GM23338 (cell line): Measurements from ENCODE around the gene AHNAK2. TPM values are rescaled to one million over a fixed set of nuclear protein-coding genes. Genes with fewer than 3 reads are reported as not detected.

Experiments
- ATAC-seq: fragments of 200-7000 bp; cut with Tn5 transposase; 3 replicates; pipeline ENCODE4 v1.9.1; 2020
- DNase-seq: peaks from one replicate; pipeline ENCODE4 v3.0.0-alpha.2; 2015; ENCODE audit warnings: low spot score
- H2AFZ ChIP-seq: fragments of 200-600 bp; sonication (generic); 2 replicates; pipeline ENCODE4 v1.8.0; 2016; ENCODE audit warnings: antibody characterized with exemption, mild to moderate bottlenecking, moderate library complexity
- H3F3A ChIP-seq: fragments of 200-600 bp; sonication (generic); replicated peaks from 2 replicates; pipeline ENCODE4 v1.8.0; 2017; ENCODE audit warnings: antibody characterized with exemption, mixed run types, low read depth
- H3K27ac ChIP-seq: fragments of 200-600 bp; sonication (generic); 2 replicates; pipeline ENCODE4 v1.6.1; 2016; ENCODE audit warnings: low read depth
- H3K27me3 ChIP-seq: fragments of 200-600 bp; sonication (generic); 2 replicates; pipeline ENCODE4 v1.8.0; 2016; ENCODE audit warnings: mild to moderate bottlenecking, mixed run types, moderate library complexity; ENCODE audit not compliant: insufficient read depth
- H3K36me3 ChIP-seq: fragments of 200-600 bp; sonication (generic); 2 replicates; pipeline ENCODE4 v1.8.0; 2016; ENCODE audit warnings: mild to moderate bottlenecking; ENCODE audit not compliant: insufficient read depth
- H3K4me1 ChIP-seq: fragments of 200-600 bp; sonication (generic); 2 replicates; pipeline ENCODE4 v1.8.0; 2016; ENCODE audit warnings: mild to moderate bottlenecking, moderate library complexity; ENCODE audit not compliant: insufficient read depth
- H3K4me2 ChIP-seq: fragments of 200-600 bp; sonication (generic); 2 replicates; pipeline ENCODE4 v1.7.1; 2017; ENCODE audit warnings: mixed run types
- H3K4me3 ChIP-seq: fragments of 200-600 bp; sonication (generic); 2 replicates; pipeline ENCODE4 v1.6.1; 2016; ENCODE audit warnings: mixed run types
- H3K79me2 ChIP-seq: fragments of 200-600 bp; sonication (generic); replicated peaks from 2 replicates; pipeline ENCODE4 v1.8.0; 2017; ENCODE audit warnings: mild to moderate bottlenecking; ENCODE audit not compliant: insufficient read depth
- H3K9me2 ChIP-seq: fragments of 200-600 bp; sonication (generic); 2 replicates; pipeline ENCODE4 v1.8.0; 2017; ENCODE audit not compliant: insufficient read depth
- H4K20me1 ChIP-seq: fragments of 200-600 bp; sonication (generic); replicated peaks from 2 replicates; pipeline ENCODE4 v1.8.0; 2017; ENCODE audit warnings: mild to moderate bottlenecking; ENCODE audit not compliant: insufficient read depth
- H3K27ac Mint-ChIP-seq: 2 replicates; pipeline ENCODE4 v1.8.0; 2020; ENCODE audit warnings: inconsistent platforms, mild to moderate bottlenecking, moderate library complexity, mixed read lengths
- H3K27me3 Mint-ChIP-seq: 3 replicates; pipeline ENCODE4 v1.8.0; 2022; ENCODE audit warnings: low read depth, mild to moderate bottlenecking, moderate library complexity, mixed read lengths, inconsistent platforms; ENCODE audit not compliant: insufficient read depth, poor library complexity
- H3K36me3 Mint-ChIP-seq: 3 replicates; pipeline ENCODE4 v1.8.0; 2021; ENCODE audit warnings: low read depth, mild to moderate bottlenecking, inconsistent platforms, moderate library complexity, mixed read lengths
- H3K4me1 Mint-ChIP-seq: 3 replicates; pipeline ENCODE4 v1.8.0; 2020; ENCODE audit warnings: mild to moderate bottlenecking, inconsistent platforms, mixed read lengths
- H3K4me3 Mint-ChIP-seq: 3 replicates; pipeline ENCODE4 v1.8.0; 2021; ENCODE audit warnings: moderate library complexity, mild to moderate bottlenecking, inconsistent platforms, mixed read lengths
- H3K9me3 Mint-ChIP-seq: 3 replicates; pipeline ENCODE4 v1.8.0; 2020; ENCODE audit warnings: moderate library complexity, mild to moderate bottlenecking, inconsistent platforms, mixed read lengths
- CREB1 ChIP-seq: fragments of 250-450 bp; sonication (Bioruptor Pico); IDR thresholded peaks from 2 replicates; pipeline ENCODE4 v1.5.0; 2020; ENCODE audit warnings: low read depth, mild to moderate bottlenecking, moderate library complexity
- CTCF ChIP-seq, 2 experiments: fragments of 200-600 bp in 1 of 2; sonication (generic) in 1 of 2; conservative IDR thresholded peaks; 2 replicates each; pipeline versions ENCODE4 v1.5.1 to v1.6.1; 2016 to 2017; ENCODE audit warnings: antibody characterized with exemption in 2 of 2, low read depth in 2 of 2, mild to moderate bottlenecking in 2 of 2, moderate library complexity in 1 of 2
- ETS1 ChIP-seq: IDR thresholded peaks from 2 replicates; pipeline ENCODE4 v1.6.1; 2016; ENCODE audit warnings: antibody characterized with exemption
- EZH2 ChIP-seq: fragments of 200-600 bp; sonication (generic); IDR thresholded peaks from one replicate; pipeline ENCODE4 v1.8.0; 2017; ENCODE audit warnings: antibody characterized with exemption, mild to moderate bottlenecking, low read depth; ENCODE audit not compliant: unreplicated experiment
- EZH2phosphoT487 ChIP-seq: fragments of 200-600 bp; sonication (generic); IDR thresholded peaks from one replicate; pipeline ENCODE4 v1.8.1; 2018; ENCODE audit warnings: antibody characterized with exemption; ENCODE audit not compliant: unreplicated experiment
- JUNB ChIP-seq: IDR thresholded peaks from one replicate; pipeline ENCODE4 v1.6.1; 2016; ENCODE audit warnings: antibody characterized with exemption; ENCODE audit not compliant: unreplicated experiment
- POLR2AphosphoS5 ChIP-seq: IDR thresholded peaks from 2 replicates; pipeline ENCODE4 v1.6.1; 2016; ENCODE audit warnings: antibody characterized with exemption, low read depth
- REST ChIP-seq: IDR thresholded peaks from one replicate; pipeline ENCODE4 v1.6.1; 2018; ENCODE audit warnings: antibody characterized with exemption; ENCODE audit not compliant: unreplicated experiment
- STAT1 ChIP-seq: IDR thresholded peaks from one replicate; pipeline ENCODE4 v1.6.1; 2016; ENCODE audit warnings: antibody characterized with exemption; ENCODE audit not compliant: unreplicated experiment
- ZNF331 ChIP-seq: fragments of 250-450 bp; sonication (Bioruptor Pico); IDR thresholded peaks from 2 replicates; pipeline ENCODE4 v1.5.0; 2020; ENCODE audit warnings: low read depth, mild to moderate bottlenecking, moderate library complexity
- polyA plus RNA-seq: library from polyadenylated mRNA; unstranded; fragments of >200 nt; fragmentation: Nextera tagmentation; extraction: Ambion mirVana; gene quantifications from 2 replicates; pipeline ENCODE4 v1.2.1, GENCODE V29; 2016
- total RNA-seq: library from RNA; depleted of rRNA; stranded (reverse); fragments of >200 nt; shearing (Covaris generic); gene quantifications from 2 replicates; pipeline ENCODE4 v1.2.3, GENCODE V29; 2014

Gene AHNAK2
- total and polyA plus RNA-seq, 2 experiments from 2014 or later, result 1.1 to 2.6 TPM

- no peaks in the 10 kb centered on the region for H3K27me3 ChIP-seq
- no peak overlapping the region for H3K27ac ChIP-seq
- no peaks in the 10 kb centered on the region for H3K4me1 ChIP-seq
- H4K20me1 ChIP-seq, result peaks cover 17% of the 10 kb centered on the region
- H3K4me3 ChIP-seq, result no peak overlapping the region
- peaks cover 41% of the 10 kb centered on the region for H3K36me3 Mint-ChIP-seq
- TF ChIP-seq CTCF (conservative IDR thresholded peaks at IDR 0.05; ENCODE audit: low read depth in 2 of 2), result no peak
- no peak for TF ChIP-seq JUNB
- TF ChIP-seq REST, result no peak
- TF ChIP-seq ZNF331 (CRISPR knock-in tag), result no peak
- no peak for TF ChIP-seq EZH2
- TF ChIP-seq ETS1, result no peak
- TF ChIP-seq POLR2AphosphoS5, result no peak
- no peak for TF ChIP-seq CREB1 (CRISPR knock-in tag)
- no peak for TF ChIP-seq EZH2phosphoT487
- TF ChIP-seq STAT1, result no peak
- H3K36me3 ChIP-seq, result peaks cover 13% of the 10 kb centered on the region
- peaks cover 9% of the 10 kb centered on the region for H3K27me3 Mint-ChIP-seq
- no peak overlapping the region for H3K27ac Mint-ChIP-seq
- H3K4me2 ChIP-seq, result no peak overlapping the region
- H3K4me3 Mint-ChIP-seq, result no peak overlapping the region
- H3F3A ChIP-seq, result no peaks in the 10 kb centered on the region
- no peaks in the 10 kb centered on the region for H3K9me2 ChIP-seq
- no peak for DNase-seq
- H2AFZ ChIP-seq, result no peak overlapping the region
- no peaks in the 10 kb centered on the region for H3K4me1 Mint-ChIP-seq
- H3K79me2 ChIP-seq, result peaks cover 42% of the 10 kb centered on the region
- no peaks in the 10 kb centered on the region for H3K9me3 Mint-ChIP-seq
- ATAC-seq, result no peak
Measured at GRCh38 chr14:105007593-105008264, 29.6 kb upstream of the AHNAK2 start.
